Bronchial epithelial cell (primary cell): ENCODE measurements around the gene PPM1F. TPM values are rescaled to one million over a fixed set of nuclear protein-coding genes. Genes with fewer than 3 reads are reported as not detected.

ENCODE experiments used
- DNase-seq: peaks from one replicate; pipeline ENCODE4 v3.0.0-alpha.2; 2010; ENCODE audit warnings: low read depth
- FAIRE-seq: peaks from 2 replicates; lab custom pipeline; 2011; peaks lifted over from hg19 to GRCh38; lab: Jason Lieb, UNC
- H3K27me3 ChIP-seq: 2 replicates; pipeline ENCODE4 v1.5.1; 2011; ENCODE audit warnings: low read length; ENCODE audit not compliant: control insufficient read depth, insufficient read depth
- H3K36me3 ChIP-seq: 2 replicates; pipeline ENCODE4 v1.5.1; 2011; ENCODE audit warnings: low read length; ENCODE audit not compliant: control insufficient read depth, insufficient read depth
- H3K4me3 ChIP-seq: 2 replicates; pipeline ENCODE4 v1.5.1; 2011; ENCODE audit warnings: mild to moderate bottlenecking, low read depth, low read length, control low read depth
- total RNA-seq: library from RNA; depleted of rRNA; stranded (reverse); fragments of >200 nt; gene quantifications from 2 replicates; pipeline ENCODE4 v1.2.1, GENCODE V29; 2014
- TF ChIP-seq, protein P1 (sequence below): IDR thresholded peaks from 2 replicates; pipeline ENCODE4 v1.5.1; 2011; ENCODE audit warnings: mild to moderate bottlenecking, moderate library complexity, low read length, control low read depth, inconsistent platforms; ENCODE audit not compliant: insufficient read depth, severe bottlenecking

Gene PPM1F
- total RNA-seq, 1 donor from 2014 or later, result 16.1 TPM

DNA sequence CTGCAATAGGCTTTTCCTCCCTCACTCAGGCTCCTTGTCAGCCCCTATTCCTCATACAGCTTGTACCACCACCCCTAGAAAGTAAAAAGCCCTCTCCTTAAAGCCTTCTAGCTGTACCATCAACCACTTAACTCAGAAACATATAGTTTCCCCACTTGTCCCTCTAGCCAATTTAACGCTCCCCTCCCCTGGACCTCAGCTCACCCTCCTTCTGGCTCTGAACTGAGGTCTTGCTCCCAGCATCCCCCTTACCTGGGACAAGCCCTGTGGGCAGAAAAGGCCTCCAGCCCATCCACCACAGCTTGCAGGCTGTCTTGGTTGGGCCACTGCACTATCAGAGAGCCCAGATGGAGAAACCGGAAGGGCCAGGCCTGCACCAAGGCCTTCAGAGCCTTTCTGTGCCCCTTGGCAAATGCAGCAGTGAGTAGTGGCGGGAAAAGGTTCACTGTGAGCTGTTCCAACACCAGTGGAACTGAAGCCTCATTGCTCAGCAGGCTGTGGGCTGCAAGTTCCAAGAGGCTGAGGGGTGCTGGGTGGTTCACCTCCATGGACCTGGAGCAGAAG lies 42.3 kb upstream of the PPM1F start:
- TF ChIP-seq, protein P1, sequence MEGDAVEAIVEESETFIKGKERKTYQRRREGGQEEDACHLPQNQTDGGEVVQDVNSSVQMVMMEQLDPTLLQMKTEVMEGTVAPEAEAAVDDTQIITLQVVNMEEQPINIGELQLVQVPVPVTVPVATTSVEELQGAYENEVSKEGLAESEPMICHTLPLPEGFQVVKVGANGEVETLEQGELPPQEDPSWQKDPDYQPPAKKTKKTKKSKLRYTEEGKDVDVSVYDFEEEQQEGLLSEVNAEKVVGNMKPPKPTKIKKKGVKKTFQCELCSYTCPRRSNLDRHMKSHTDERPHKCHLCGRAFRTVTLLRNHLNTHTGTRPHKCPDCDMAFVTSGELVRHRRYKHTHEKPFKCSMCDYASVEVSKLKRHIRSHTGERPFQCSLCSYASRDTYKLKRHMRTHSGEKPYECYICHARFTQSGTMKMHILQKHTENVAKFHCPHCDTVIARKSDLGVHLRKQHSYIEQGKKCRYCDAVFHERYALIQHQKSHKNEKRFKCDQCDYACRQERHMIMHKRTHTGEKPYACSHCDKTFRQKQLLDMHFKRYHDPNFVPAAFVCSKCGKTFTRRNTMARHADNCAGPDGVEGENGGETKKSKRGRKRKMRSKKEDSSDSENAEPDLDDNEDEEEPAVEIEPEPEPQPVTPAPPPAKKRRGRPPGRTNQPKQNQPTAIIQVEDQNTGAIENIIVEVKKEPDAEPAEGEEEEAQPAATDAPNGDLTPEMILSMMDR, result no peak
- FAIRE-seq, result no peak
- no peak for DNase-seq

GRCh38 chr22:21992593-21993237 lies 40.1 kb upstream of the PPM1F start:
- no peaks in the 10 kb centered on the region for H3K27me3 ChIP-seq
- DNase-seq (no peak), FAIRE-seq (no peak)
- H3K4me3 ChIP-seq, result no peak overlapping the region
- TF ChIP-seq, protein P1, result no peak
- no peaks in the 10 kb centered on the region for H3K36me3 ChIP-seq

More for the DNA sequence above, 42.3 kb upstream of the PPM1F start:
- Histone ChIP-seq H3K27me3 (no peaks in the 10 kb centered on the region), H3K4me3 (no peak overlapping the region), H3K36me3 (no peaks in the 10 kb centered on the region)

DNA sequence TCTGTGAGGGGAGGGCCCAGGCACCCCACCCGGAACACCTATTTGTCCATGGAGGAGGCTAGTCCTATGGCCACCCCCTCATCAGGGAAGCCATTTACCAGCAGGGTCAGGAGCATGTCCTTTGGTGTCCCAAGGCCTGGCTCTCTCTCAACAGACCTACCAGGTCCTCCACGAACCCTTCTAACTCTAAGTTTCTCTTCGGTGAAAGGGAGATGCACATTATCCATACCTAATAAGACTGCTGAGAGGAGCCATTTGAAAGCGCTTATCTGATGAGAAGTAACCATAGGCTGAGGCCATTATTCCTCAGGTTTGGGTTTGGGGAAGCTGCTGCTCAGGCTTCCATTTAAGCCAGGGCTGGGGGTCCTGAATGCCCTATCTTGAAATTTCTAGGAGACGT lies 39.1 kb upstream of the PPM1F start:
- H3K4me3 ChIP-seq, result no peak overlapping the region
- H3K27me3 ChIP-seq, result no peaks in the 10 kb centered on the region
- DNase-seq (no peak), FAIRE-seq (no peak)
- TF ChIP-seq, protein P1, result no peak
- no peaks in the 10 kb centered on the region for H3K36me3 ChIP-seq

- TF ChIP-seq, protein P1, result no peak
Measured at GRCh38 chr22:21991304-21991596, 38.6 kb upstream of the PPM1F start.

DNA sequence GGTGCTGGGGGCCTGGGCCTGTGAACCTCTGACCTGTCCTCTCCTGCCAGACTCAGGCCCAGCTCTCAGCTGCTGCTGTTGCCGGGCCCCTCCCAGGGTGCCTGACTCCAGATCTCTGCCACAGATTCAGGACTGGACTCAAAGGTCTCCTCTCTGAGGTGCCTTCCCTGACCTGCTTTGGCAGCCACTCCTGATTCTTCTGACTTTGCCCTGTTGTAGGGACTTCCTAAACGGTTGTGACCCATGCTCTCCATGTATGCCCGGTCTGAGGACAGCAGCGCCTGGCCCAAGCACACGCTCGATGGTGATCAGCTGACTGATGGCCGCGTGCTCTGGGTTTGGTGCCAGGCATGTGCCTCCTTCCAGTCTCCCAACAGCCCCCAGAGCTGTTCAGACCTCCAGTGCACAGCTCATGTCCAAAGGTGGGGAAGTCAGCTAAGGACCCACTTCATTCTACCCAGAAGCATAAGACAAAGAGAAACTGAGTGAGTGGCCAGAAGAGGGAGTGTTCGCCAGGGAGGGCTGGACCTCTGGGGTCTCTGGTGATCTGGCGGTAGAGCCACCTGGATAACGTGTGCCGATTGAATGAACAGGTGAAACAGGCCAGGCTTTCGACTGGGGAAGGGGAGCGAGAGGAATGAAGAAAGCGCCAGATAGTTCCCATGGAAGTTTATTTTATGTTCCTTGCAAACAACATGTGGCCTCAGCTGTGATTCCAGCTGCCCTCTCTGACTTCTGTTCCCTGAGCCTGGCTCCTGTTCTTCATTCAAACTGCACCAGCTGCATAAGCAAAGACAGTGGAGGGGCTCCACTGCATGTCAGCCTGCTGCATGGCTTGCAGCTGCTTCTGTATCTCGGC lies 38.0 kb upstream of the PPM1F start:
- no peak for DNase-seq
- TF ChIP-seq, protein P1, result no peak
- no peak for FAIRE-seq
- H3K27me3 ChIP-seq, result no peaks in the 10 kb centered on the region
- no peaks in the 10 kb centered on the region for H3K36me3 ChIP-seq
- H3K4me3 ChIP-seq, result no peak overlapping the region

More at GRCh38 chr22:21991304-21991596, 38.6 kb upstream of the PPM1F start:
- H3K36me3 ChIP-seq, result no peaks in the 10 kb centered on the region
- FAIRE-seq (no peak), DNase-seq (no peak)
- no peak overlapping the region for H3K4me3 ChIP-seq
- no peaks in the 10 kb centered on the region for H3K27me3 ChIP-seq
